Right atrium auricular region (tissue), 2 donors: ENCODE data around the gene NME3. TPM values are rescaled to one million over a fixed set of nuclear protein-coding genes. Genes with fewer than 3 reads are reported as not detected.
"Not testable (repeated sequence)": the region's sequence is repeated elsewhere in the genome, so short reads cannot be mapped to it uniquely, and the experiment has no call there.

ENCODE experiments used
- DNase-seq: peaks from one replicate; pipeline ENCODE4 v3.0.0-alpha.2; 2019; ENCODE audit warnings: low spot score
- H3K27ac ChIP-seq, 2 donors: fragments of 200-600 bp; sonication (generic); 1 replicate in 1 of 2; 2 replicates in 1 of 2; pipeline ENCODE4 v1.5.1; 2016 to 2019
- H3K27me3 ChIP-seq, 2 donors: fragments of 200-600 bp; sonication (generic); one replicate each; pipeline versions ENCODE4 v1.5.1 to v1.6.0; 2017 to 2019
- H3K36me3 ChIP-seq: fragments of 200-600 bp; sonication (generic); one replicate; pipeline ENCODE4 v1.5.1; 2016
- H3K4me1 ChIP-seq, 2 donors: fragments of 200-600 bp; sonication (generic); one replicate each; pipeline versions ENCODE4 v1.5.1 to v1.6.0; 2017 to 2019
- H3K4me3 ChIP-seq, 2 donors: fragments of 200-600 bp; sonication (generic); 1 replicate in 1 of 2; 2 replicates in 1 of 2; pipeline ENCODE4 v1.5.1; 2017 to 2019; ENCODE audit warnings: mild to moderate bottlenecking in 1 of 2, moderate library complexity in 1 of 2
- H3K9me3 ChIP-seq, 2 donors: fragments of 200-600 bp; sonication (generic); one replicate each; pipeline ENCODE4 v1.5.1; 2019
- CTCF ChIP-seq, 2 donors: fragments of 200-600 bp; sonication (generic); IDR thresholded peaks; one replicate each; pipeline ENCODE4 v1.5.1; 2019; ENCODE audit warnings: antibody characterized with exemption in 2 of 2
- total RNA-seq, 2 donors: library from RNA; depleted of rRNA; stranded (reverse); fragments of >200 nt; gene quantifications; one replicate each; pipeline ENCODE4 v1.1.0, GENCODE V29; 2016

The NME3 gene
- total RNA-seq, 2 donors from 2014 or later, result 51.3 to 56.2 TPM

GRCh38 chr16:1800701-1801100, 29.4 kb upstream of the NME3 start:
- H3K27me3 ChIP-seq, result no peaks in the 10 kb centered on the region
- H3K36me3 ChIP-seq, result no peaks in the 10 kb centered on the region
- H3K9me3 ChIP-seq, result no peaks in the 10 kb centered on the region
- no peaks in the 10 kb centered on the region for H3K4me1 ChIP-seq
- H3K27ac ChIP-seq, result no peak overlapping the region
- no peak for DNase-seq
- H3K4me3 ChIP-seq, result no peak overlapping the region
- TF ChIP-seq CTCF (IDR thresholded peaks at IDR 0.05), result no peak

DNA sequence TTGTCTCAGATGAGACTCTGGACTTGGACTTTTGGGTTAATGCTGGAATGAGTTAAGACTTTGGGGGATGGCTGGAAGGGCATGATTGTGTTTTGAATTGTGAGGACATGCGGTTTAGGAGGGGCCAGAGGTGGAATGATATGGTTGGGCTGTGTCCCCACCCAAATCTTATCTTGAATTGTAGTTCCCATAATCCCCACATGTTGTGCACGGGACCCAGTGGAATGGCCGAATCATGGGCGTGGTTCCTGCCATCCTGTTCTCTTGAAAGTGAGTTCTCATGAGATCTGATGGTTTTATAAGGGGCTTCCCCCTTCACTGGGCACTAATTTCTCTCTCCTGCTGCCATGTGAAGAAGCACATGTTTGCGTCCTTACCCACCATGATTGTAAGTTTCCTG, 27.9 kb upstream of the NME3 start:
- H3K27me3 ChIP-seq, H3K4me3 ChIP-seq, H3K36me3 ChIP-seq, H3K27ac ChIP-seq, H3K4me1 ChIP-seq, H3K9me3 ChIP-seq, DNase-seq: not testable (repeated sequence)

DNA sequence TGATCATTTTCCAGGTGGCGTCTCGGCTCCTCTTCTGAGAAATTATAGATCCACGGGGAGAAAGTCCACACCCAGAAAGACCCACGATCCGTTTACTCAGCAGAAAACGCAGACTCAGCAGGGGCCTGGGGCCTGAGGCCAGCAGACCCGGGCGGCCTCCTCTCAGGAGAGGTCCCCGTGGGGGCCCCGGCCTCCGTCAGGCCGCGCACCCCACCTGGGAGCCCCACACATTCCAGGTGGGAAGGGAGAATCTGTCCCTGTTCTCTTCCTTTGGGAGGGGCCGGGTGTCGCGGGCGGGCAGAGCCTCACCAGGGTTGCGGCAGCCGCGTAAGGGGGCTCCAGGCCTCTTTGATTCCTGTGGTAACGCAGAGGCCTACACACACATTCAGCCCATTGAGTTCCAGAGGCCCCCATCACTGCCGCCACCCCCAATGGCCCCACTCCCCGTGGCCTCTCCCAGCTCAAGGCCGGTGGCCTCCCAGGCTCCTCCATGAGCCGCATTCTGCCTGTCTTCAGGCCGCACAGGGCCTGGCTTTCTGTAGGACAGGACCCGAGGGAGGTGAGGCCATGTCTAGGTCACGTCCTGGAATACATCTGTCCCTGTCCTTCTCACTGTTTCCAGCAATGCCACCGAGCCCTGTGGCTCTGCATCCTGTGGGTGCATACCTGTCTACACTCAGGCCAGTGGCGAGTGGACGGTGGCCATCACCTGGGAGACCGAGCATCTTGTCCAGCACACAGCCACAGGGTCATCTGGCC, 23.7 kb upstream of the NME3 start:
- TF ChIP-seq CTCF (IDR thresholded peaks at IDR 0.05), result no peak
- Histone ChIP-seq H3K27ac (no peak overlapping the region), H3K4me3 (no peak overlapping the region), H3K27me3 (no peaks in the 10 kb centered on the region), H3K9me3 (no peaks in the 10 kb centered on the region), H3K4me1 (no peaks in the 10 kb centered on the region), H3K36me3 (no peaks in the 10 kb centered on the region)
- DNase-seq, result no peak

GRCh38 chr16:1794221-1794871, 23.0 kb upstream of the NME3 start:
- Histone ChIP-seq H3K4me1 (no peaks in the 10 kb centered on the region), H3K27ac (no peak overlapping the region), H3K36me3 (peaks cover 5% of the 10 kb centered on the region), H3K27me3 (no peaks in the 10 kb centered on the region), H3K4me3 (no peak overlapping the region), H3K9me3 (no peaks in the 10 kb centered on the region)
- no peak for TF ChIP-seq CTCF (IDR thresholded peaks at IDR 0.05)
- DNase-seq, result no peak

- no peaks in the 10 kb centered on the region for H3K4me1 ChIP-seq
- no peak for DNase-seq
Observed at GRCh38 chr16:1793578-1794220, 22.4 kb upstream of the NME3 start, which contains the start of gene IGFALS. TSS of gene IGFALS (minus strand) at chr16:1793705. CDS start at chr16:1793652, 53 bp downstream.

More at GRCh38 chr16:1793578-1794220, 22.4 kb upstream of the NME3 start, which contains the start of gene IGFALS:
- Histone ChIP-seq H3K9me3 (no peaks in the 10 kb centered on the region), H3K27ac (no peak within 1 kb of the TSS), H3K27me3 (no peaks in the 10 kb centered on the region), H3K36me3 (peaks cover 12% of the 10 kb centered on the region), H3K4me3 (no peak within 1 kb of the TSS)
- TF ChIP-seq CTCF (IDR thresholded peaks at IDR 0.05), result no peak
